GM19395 (cell line): ENCODE measurements around the gene DCAF4L1.

Experiments
- ATAC-seq: cut with Tn5 transposase; IDR thresholded peaks from one replicate; pipeline ENCODE4 v1.9.1; 2021; ENCODE audit warnings: mild to moderate bottlenecking, moderate library complexity; ENCODE audit not compliant: unreplicated experiment

Gene DCAF4L1

DNA sequence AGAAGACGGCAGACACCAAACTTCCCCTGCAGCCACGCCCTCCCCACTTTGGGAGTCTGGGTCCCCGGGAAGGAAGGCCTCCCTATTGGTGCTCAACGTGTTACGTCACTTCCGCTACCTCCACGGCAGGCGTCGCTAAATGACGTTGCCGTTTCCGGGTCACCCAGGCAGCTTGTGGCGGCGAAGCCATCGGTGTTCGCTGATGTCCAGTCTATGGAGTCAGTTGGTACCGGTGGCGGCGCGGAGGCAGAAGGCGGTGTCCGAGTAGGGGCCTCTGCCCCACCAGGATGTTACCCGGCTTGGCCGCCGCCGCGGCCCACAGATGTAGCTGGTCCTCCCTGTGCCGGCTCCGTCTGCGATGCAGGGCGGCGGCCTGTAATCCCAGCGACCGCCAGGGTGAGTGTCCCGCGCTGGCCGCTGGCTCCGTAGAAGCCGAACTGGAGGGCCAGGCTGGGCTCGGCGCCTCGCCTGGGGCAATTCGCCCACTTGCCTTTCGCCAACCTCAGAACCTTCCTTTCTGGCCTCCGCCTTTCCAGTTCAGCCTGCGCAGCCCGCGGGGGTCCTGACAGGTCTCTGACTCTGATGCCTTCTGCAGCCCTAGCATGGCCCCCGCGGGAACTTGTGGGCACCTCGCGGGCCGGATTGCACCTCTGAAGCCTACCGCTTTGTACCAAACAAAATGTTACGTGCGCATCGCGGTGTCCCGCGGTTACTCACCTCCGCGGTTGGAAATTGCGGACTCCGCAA lies 9.0 kb downstream of the DCAF4L1 start, which contains the start of gene SLC30A9:
Gene SLC30A9 (plus strand): TSS at position 166 of the 747 bp plus-strand sequence. CDS start 122 bp downstream, at position 288.
- peak; percentile 99 for ATAC-seq

GRCh38 chr4:41991916-41992767 lies 10.6 kb downstream of the DCAF4L1 start:
- ATAC-seq, result no peak

DNA sequence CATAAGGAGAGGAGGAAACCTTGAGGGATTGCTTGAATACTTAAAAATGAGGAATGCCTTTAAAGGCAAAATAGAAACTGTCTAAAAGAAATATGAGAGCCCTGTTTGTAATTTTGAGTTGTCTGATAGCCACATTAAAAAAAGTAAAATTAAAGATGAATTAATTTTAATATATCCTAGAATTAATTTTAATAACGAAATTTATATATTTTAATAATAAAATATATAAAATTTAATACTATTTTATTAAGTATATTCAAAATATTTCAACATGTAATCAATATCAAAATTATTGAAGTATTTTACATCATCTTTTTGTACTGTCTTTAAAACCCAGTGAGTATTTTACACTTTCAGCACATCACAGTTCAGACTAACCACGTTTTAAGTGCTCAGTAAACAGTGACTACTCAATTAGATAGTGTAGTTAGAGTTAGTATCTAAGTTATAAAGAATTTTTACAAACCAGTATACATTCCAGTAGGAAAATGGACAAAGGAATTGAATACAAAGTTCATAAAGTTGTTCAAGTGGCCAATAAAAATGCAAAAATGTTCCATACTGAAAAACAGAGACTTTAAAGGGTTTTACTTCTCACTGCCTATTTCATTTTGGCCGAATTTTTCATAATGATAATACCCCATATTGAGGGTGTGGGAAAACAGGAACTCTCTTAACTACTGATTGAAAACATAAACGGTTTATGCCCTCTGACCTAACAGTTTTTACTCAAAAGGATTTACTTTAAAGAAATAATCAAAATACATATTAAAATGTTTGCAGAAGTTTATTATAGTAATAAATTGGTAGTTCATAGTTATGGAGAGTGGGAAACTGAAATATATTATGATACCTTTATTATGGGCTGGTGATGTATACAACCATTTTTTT lies 11.7 kb downstream of the DCAF4L1 start:
- no peak for ATAC-seq

DNA sequence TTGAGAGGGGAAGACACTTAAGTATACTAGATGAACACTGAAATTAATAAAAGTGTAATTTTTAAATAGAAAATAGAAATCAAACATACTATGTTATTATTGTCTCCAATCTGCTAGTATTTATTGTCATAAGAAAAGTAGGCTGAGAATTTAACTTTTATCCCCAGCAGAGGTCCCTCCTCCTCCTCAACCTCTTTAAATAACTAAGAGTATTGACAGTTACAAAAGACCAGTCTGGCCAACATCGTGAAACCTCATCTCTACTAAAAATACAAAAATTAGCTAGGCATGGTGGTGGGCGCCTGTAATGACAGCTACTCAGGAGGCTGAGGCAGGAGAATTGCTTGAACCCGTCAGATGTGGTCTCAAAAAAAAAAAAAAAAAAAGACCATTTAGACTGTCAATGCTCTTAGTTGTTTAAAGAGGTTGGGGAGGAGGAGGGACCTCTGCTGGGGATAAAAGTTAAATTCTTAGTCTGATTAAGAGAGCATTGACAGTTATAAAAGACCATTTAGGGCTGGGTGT lies 13.0 kb downstream of the DCAF4L1 start:
- ATAC-seq, result no peak

DNA sequence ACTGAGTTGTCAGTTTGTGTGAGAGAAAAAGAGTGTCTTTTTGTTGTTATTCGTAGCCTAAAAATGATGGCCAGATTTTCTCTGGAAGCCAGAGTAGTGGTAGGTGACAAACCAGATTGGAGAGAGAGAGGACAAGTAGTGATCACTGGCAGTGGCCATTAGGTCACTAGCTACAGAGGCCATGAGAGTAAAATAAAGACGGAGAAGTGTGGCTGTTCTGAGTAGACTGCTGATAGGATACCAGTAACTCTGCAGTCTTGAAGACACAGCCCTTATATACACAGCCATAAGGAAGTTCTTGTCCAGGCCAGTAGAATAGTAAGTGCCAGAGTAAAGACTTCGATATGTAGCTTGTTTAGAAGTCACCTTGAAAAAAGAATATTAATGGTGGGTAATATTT lies 16.5 kb downstream of the DCAF4L1 start:
- no peak for ATAC-seq

- no peak for ATAC-seq
Observed at GRCh38 chr4:41999321-41999720, 17.8 kb downstream of the DCAF4L1 start.

DNA sequence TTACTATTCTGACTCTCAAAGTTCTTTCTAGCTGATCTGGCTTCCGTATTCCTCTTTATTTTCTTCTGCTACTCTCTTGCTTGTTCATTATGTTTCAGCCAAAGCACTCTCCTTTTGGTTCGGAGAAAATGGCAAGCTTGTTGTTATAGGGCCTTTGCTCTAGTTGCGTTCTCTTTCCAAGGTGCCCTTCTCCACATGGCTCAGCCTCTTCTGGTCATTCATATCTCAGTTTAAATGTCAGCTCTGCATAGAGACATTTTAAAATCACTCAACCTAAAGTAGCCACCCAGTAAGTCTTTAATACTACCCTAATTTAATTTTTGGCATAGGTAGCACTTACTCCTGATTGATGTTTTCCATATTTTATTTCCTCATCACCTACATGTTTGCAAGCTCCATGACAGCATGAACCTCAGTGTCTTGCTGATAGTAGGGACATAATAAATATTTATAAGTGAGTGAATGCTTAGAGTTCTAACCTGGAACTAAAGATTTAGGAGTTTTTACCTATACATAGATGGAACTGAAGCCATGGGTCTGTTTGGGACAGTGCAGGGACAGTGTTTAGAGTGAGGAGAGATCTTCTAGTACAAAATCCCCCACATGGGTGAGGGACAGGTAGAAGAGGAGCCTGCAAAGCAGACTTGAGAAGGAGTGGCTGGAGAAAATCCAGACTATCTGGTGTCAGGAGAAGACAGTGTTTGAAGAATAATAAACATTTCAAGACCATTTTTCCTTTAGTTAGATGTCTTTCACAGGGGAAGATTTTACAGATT lies 26.6 kb downstream of the DCAF4L1 start:
- no peak for ATAC-seq

GRCh38 chr4:42015438-42015837 lies 33.9 kb downstream of the DCAF4L1 start:
- ATAC-seq, result no peak

DNA sequence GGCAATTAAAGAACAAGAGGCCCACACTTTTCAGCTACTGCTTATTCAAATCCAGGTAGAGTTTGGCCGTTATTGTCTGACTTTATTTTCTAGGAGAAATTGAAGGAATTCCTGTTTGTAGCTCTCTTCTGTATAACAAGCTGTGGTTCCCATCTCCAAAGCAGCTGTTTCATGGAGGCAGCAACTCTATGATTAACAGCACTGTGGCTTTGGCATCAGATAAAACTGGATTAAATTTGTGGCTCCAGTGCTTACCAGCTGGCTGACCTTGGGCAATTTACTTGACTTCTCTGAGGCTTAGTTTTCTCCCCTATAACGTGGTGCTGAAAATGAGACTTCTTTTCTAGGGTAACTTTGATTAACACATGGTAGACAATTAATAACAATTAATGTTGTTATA lies 36.9 kb downstream of the DCAF4L1 start:
- ATAC-seq, result no peak
